ENCODE data around the gene SLC43A2. TPM values are rescaled to one million over a fixed set of nuclear protein-coding genes. Genes with fewer than 3 reads are reported as not detected.

The SLC43A2 gene
- total RNA-seq, 1 experiment from 2014 or later, result 5.6 TPM

- Mint-ChIP-seq H3K27me3 (ENCODE audit: insufficient read depth, unreplicated experiment) (no peaks in the 10 kb centered on the region), H3K9me3 (ENCODE audit: unreplicated experiment) (no peaks in the 10 kb centered on the region), H3K36me3 (ENCODE audit: insufficient read depth, unreplicated experiment) (peaks cover 29% of the 10 kb centered on the region), H3K27ac (ENCODE audit: low read depth, unreplicated experiment) (no peak overlapping the region), H3K4me1 (ENCODE audit: insufficient read depth, unreplicated experiment) (peaks cover 17% of the 10 kb centered on the region), H3K4me3 (ENCODE audit: unreplicated experiment) (no peak overlapping the region)
- ChIA-PET CTCF (no interaction called here), POLR2A (interaction anchor here (0.7 to 1.1 kb wide), 4 partner anchors 10 to 83 kb away, joined by 3 to 4 read pairs (median 4); no protein-coding TSS in a partner anchor)
- intact Hi-C loops (cut with micrococcal nuclease), result no loop called here
- DNase-seq (ENCODE audit: unreplicated experiment), result no peak
- TF ChIP-seq CTCF (IDR thresholded peaks at IDR 0.05; ENCODE audit: unreplicated experiment), result no peak
- no TSS peak for BruUV-seq (replicated peaks)
Measured at GRCh38 chr17:1558401-1558800, 70.2 kb downstream of the SLC43A2 start.

GRCh38 chr17:1557355-1558095 lies 71.1 kb downstream of the SLC43A2 start:
- no TSS peak for BruUV-seq (replicated peaks)
- Mint-ChIP-seq H3K36me3 (ENCODE audit: insufficient read depth, unreplicated experiment) (peaks cover 35% of the 10 kb centered on the region), H3K27ac (ENCODE audit: low read depth, unreplicated experiment) (no peak overlapping the region), H3K9me3 (ENCODE audit: unreplicated experiment) (no peaks in the 10 kb centered on the region), H3K4me3 (ENCODE audit: unreplicated experiment) (no peak overlapping the region), H3K4me1 (ENCODE audit: insufficient read depth, unreplicated experiment) (peaks cover 17% of the 10 kb centered on the region), H3K27me3 (ENCODE audit: insufficient read depth, unreplicated experiment) (no peaks in the 10 kb centered on the region)
- ChIA-PET POLR2A (interaction anchor here (0.5 to 1.1 kb wide), 4 partner anchors 9 to 24 kb away, joined by 3 to 4 read pairs (median 4); no protein-coding TSS in a partner anchor), CTCF (no interaction called here)
- no peak for TF ChIP-seq CTCF (IDR thresholded peaks at IDR 0.05; ENCODE audit: unreplicated experiment)
- no peak for DNase-seq (ENCODE audit: unreplicated experiment)
- intact Hi-C loops (cut with micrococcal nuclease), result no loop called here

- no TSS peak for BruUV-seq (replicated peaks)
- no peaks in the 10 kb centered on the region for H3K27me3 Mint-ChIP-seq (ENCODE audit: insufficient read depth, unreplicated experiment)
- H3K4me3 Mint-ChIP-seq (ENCODE audit: unreplicated experiment), result no peak overlapping the region
- H3K36me3 Mint-ChIP-seq (ENCODE audit: insufficient read depth, unreplicated experiment), result peaks cover 45% of the 10 kb centered on the region
- CTCF ChIA-PET, result interaction anchor here (0.8 kb wide), 1 partner anchor 18 kb away, joined by 3 read pairs; no protein-coding TSS in a partner anchor
- no peaks in the 10 kb centered on the region for H3K9me3 Mint-ChIP-seq (ENCODE audit: unreplicated experiment)
- no peak for TF ChIP-seq CTCF (IDR thresholded peaks at IDR 0.05; ENCODE audit: unreplicated experiment)
- H3K27ac Mint-ChIP-seq (ENCODE audit: low read depth, unreplicated experiment), result no peak overlapping the region
- POLR2A ChIA-PET, result interaction anchor here (3.0 kb wide), 1 partner anchor 10 kb away, joined by 9 read pairs; no protein-coding TSS in a partner anchor
- DNase-seq (ENCODE audit: unreplicated experiment), result no peak
- peaks cover 8% of the 10 kb centered on the region for H3K4me1 Mint-ChIP-seq (ENCODE audit: insufficient read depth, unreplicated experiment)
- intact Hi-C loops (cut with micrococcal nuclease), result no loop called here
Measured at GRCh38 chr17:1555651-1556471, 72.8 kb downstream of the SLC43A2 start.
